Ascending aorta (tissue), 2 donors: Measurements from ENCODE around the gene CACNA1B. TPM values are rescaled to one million over a fixed set of nuclear protein-coding genes. Genes with fewer than 3 reads are reported as not detected.

Experiments
- DNase-seq, 2 donors: peaks; one replicate each; pipeline ENCODE4 v3.0.0-alpha.2; 2019; ENCODE audit warnings: low spot score in 2 of 2
- H3K27ac ChIP-seq, 2 donors: fragments of 200-600 bp; sonication (generic); one replicate each; pipeline ENCODE4 v1.5.1; 2016 to 2017; ENCODE audit warnings: mild to moderate bottlenecking in 1 of 2
- H3K27me3 ChIP-seq: fragments of 200-600 bp; sonication (generic); one replicate; pipeline ENCODE4 v1.5.1; 2017
- H3K36me3 ChIP-seq, 2 donors: fragments of 200-600 bp; sonication (generic); one replicate each; pipeline ENCODE4 v1.5.1; 2016
- H3K4me1 ChIP-seq, 2 donors: fragments of 200-600 bp; sonication (generic); one replicate each; pipeline ENCODE4 v1.5.1; 2016 to 2017; ENCODE audit warnings: mild to moderate bottlenecking in 1 of 2
- H3K4me3 ChIP-seq, 2 donors: fragments of 200-600 bp; sonication (generic); one replicate each; pipeline ENCODE4 v1.5.1; 2016 to 2017; ENCODE audit warnings: mild to moderate bottlenecking in 1 of 2
- H3K9me3 ChIP-seq, 2 donors: fragments of 200-600 bp; sonication (generic); one replicate each; pipeline ENCODE4 v1.5.1; 2016
- intact Hi-C: fragments of 100-400 bp; cut with DNase I; formaldehyde crosslinking; loops from one replicate; pipeline ENCODE4 v1.15.1; 2023
- total RNA-seq: library from RNA; depleted of rRNA; stranded (reverse); fragments of >200 nt; gene quantifications from one replicate; pipeline ENCODE4 v1.1.0, GENCODE V29; 2016
- TF ChIP-seq, protein P1 (sequence below), 3 experiments: fragments of 200-600 bp in 2 of 3; fragments of 450-650 bp in 1 of 3; sonication (generic) in 2 of 3; IDR thresholded peaks; one replicate each; pipeline ENCODE4 v1.5.1; 2016 to 2019; ENCODE audit warnings: antibody characterized with exemption in 3 of 3, mild to moderate bottlenecking in 1 of 3, moderate library complexity in 1 of 3

The CACNA1B gene
- total RNA-seq, 1 donor from 2014 or later = not detected

DNA sequence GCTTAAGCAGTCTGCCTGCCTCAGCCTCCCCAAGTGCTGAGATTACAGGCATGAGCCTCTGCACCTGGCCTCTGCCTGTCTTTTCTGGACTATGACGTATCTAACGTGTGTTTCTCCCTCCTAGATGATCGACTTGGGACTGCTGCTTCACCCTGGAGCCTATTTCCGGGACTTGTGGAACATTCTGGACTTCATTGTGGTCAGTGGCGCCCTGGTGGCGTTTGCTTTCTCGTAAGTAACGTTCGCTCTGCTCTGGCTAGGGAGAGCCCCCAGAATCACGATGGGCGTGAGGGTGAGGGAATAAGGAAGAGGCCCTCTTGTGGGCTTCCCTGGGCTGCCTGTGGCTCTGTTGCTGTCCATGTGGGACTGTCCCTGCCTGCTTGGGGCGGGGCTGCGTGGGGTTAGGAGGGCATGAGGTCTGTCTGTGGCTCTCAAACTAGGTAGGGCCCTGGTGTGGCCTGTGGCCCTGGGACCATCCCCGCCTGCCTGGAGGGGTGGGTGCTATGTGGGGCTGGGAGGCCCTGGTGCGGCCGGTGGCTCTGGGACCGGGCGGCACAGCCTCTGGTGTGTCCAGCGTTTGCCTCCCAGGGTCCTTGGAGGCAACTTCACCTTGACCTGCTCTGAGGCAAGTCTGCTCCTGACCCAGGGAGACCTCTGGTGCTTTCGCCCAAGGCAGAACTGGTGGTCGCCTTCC is 171.7 kb downstream of the CACNA1B start:
- no peak overlapping the region for H3K4me3 ChIP-seq
- H3K4me1 ChIP-seq = no peaks in the 10 kb centered on the region
- no peaks in the 10 kb centered on the region for H3K27me3 ChIP-seq
- H3K27ac ChIP-seq = no peak overlapping the region
- DNase-seq = peak in 1 of 2 donors; percentile 54
- no peaks in the 10 kb centered on the region for H3K36me3 ChIP-seq
- TF ChIP-seq, protein P1, sequence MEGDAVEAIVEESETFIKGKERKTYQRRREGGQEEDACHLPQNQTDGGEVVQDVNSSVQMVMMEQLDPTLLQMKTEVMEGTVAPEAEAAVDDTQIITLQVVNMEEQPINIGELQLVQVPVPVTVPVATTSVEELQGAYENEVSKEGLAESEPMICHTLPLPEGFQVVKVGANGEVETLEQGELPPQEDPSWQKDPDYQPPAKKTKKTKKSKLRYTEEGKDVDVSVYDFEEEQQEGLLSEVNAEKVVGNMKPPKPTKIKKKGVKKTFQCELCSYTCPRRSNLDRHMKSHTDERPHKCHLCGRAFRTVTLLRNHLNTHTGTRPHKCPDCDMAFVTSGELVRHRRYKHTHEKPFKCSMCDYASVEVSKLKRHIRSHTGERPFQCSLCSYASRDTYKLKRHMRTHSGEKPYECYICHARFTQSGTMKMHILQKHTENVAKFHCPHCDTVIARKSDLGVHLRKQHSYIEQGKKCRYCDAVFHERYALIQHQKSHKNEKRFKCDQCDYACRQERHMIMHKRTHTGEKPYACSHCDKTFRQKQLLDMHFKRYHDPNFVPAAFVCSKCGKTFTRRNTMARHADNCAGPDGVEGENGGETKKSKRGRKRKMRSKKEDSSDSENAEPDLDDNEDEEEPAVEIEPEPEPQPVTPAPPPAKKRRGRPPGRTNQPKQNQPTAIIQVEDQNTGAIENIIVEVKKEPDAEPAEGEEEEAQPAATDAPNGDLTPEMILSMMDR (IDR thresholded peaks at IDR 0.05) = no peak
- intact Hi-C loops = no loop called here
- no peaks in the 10 kb centered on the region for H3K9me3 ChIP-seq

DNA sequence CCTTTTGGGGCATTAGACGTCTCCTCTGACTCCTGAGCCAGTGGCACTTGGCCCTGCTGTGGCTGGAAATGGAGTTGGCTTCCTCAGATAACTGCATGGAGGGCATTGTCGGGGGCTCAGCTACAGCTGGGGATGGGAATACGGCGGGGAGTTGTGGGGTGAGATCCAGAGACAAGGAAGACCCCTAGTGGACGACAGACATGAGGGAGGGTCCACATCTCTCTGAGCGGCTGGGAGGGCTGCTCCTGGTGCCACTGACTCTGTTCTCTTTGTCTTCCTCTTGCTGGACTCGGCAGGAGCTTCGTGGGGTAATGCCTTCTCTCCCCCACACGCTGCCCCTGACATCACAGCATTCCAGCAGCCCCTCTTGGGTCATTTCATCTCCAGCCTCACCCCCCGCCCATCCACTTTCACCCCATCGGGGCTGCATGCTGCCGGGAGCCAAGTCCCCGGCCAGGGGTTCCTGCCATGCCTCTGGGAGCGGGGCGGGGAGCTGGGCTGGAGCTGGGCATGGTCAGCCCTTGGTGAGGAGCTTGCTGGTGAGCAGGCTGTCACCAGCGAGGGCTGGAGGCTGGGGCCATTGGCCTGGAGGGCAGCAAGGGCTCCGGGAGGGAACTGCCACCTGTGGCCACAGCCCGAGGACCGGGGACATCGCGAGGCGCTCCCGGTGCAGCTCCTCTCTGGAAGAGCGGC is 172.3 kb downstream of the CACNA1B start:
- H3K4me3 ChIP-seq = no peak overlapping the region
- no peaks in the 10 kb centered on the region for H3K27me3 ChIP-seq
- no peak overlapping the region for H3K27ac ChIP-seq
- TF ChIP-seq, protein P1 (IDR thresholded peaks at IDR 0.05) = no peak
- H3K9me3 ChIP-seq = no peaks in the 10 kb centered on the region
- H3K4me1 ChIP-seq = no peaks in the 10 kb centered on the region
- H3K36me3 ChIP-seq = no peaks in the 10 kb centered on the region
- intact Hi-C loops = no loop called here
- DNase-seq = peak in 1 of 2 donors; percentile 40

DNA sequence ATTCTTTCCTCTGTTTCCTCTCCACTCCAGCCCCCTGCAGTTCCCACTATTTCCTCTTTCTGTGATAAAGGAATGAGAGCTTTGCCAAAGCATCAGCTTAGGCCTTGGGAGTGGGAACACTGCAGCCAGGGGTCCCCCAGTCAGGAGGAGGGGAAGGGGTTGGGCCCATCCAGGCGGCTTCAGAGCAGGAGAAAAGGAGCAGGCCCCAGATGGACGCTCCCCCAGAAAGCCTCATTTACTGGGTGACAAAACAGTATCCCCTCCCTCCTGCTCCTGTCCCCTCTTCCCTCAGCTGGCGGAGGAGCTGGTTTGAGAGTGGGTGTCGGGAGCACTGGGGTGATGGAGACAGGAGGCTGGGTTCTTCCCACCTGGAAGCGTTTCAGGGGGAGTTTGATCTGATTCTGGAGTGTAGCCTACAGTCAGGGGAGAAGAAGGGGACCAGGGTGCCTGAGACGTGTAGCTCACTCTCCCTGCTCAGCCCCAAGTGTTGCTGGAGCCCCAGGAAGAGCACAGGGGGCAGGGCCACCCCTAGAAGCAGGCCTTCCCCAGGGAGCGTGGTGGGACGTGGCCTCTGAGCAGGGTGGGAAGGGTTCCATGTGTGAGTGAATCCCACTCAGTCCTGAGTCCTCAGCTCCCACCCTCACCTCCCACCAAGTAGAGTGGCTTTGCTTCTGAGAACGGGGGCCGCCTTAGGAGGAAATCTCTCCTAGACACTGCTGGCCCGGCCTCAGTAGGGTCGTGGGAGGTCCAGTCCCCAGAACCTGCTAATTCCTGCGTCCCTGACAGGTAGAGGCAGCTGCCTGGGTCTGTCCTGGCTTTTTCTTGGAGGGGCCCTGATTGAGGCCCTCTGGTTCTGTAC is 173.1 kb downstream of the CACNA1B start:
- DNase-seq = no peak
- Histone ChIP-seq H3K36me3 (no peaks in the 10 kb centered on the region), H3K27ac (no peak overlapping the region), H3K4me3 (no peak overlapping the region), H3K9me3 (no peaks in the 10 kb centered on the region), H3K27me3 (no peaks in the 10 kb centered on the region), H3K4me1 (no peaks in the 10 kb centered on the region)
- TF ChIP-seq, protein P1 (IDR thresholded peaks at IDR 0.05) = no peak
- intact Hi-C loops = no loop called here

DNA sequence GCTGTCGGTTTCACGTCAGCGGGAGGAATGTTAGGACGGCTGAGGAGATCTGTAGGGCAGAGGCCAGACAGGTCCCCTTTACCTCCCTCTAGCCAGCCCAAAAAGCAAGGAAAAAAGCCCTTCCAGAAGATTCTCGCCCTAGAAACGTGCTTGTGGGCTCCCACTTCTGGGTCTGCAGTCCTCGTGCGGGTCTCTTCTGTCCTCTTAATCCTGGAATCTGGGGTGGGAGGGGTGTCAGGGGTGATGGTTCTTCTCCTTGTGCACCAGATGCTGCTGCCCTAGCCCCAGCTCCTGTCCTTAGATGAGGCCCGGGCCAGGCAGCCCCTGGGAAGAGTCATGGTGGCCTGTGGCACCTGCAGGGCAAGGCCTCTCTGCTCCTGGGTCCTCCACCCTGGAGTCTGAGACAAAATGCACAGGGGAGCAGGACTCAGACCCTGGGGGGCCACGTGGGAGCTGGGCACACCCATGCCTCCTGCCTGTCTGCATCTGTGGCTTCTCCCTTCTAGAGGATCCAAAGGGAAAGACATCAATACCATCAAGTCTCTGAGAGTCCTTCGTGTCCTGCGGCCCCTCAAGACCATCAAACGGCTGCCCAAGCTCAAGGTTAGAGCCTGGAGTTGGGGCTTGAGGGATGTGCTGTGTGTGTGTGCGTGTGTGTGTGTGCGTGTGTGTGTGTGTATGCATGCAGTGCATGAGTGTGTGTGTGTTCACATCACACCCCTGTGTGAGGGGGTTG is 174.2 kb downstream of the CACNA1B start:
- no peak overlapping the region for H3K27ac ChIP-seq
- peak in 1 of 2 donors; percentile 21 for DNase-seq
- intact Hi-C loops = no loop called here
- H3K36me3 ChIP-seq = no peaks in the 10 kb centered on the region
- TF ChIP-seq, protein P1 (IDR thresholded peaks at IDR 0.05) = no peak
- H3K9me3 ChIP-seq = no peaks in the 10 kb centered on the region
- no peak overlapping the region for H3K4me3 ChIP-seq
- no peaks in the 10 kb centered on the region for H3K4me1 ChIP-seq
- no peaks in the 10 kb centered on the region for H3K27me3 ChIP-seq

DNA sequence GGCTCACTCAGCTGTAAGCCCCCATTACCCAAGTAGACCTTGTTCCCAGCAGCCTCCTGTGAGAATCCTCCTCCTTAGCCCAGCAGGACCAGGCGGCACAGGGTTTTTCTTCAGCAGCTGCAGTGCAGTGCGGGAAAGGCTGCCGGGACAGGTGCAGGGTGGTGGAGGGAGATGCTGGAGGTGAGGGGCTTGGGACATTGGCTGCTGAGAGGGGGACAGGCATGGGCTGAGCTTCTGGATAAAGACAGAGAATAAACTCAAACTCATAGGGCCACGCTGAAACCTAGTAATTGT is 174.7 kb downstream of the CACNA1B start:
- Histone ChIP-seq H3K27me3 (no peaks in the 10 kb centered on the region), H3K36me3 (no peaks in the 10 kb centered on the region), H3K9me3 (no peaks in the 10 kb centered on the region), H3K27ac (no peak overlapping the region), H3K4me1 (no peaks in the 10 kb centered on the region), H3K4me3 (no peak overlapping the region)
- peak in 1 of 2 donors; percentile 25 for DNase-seq
- TF ChIP-seq, protein P1 (IDR thresholded peaks at IDR 0.05) = no peak
- intact Hi-C loops = no loop called here
